Measurements from ENCODE around the gene CNTNAP2. TPM values are rescaled to one million over a fixed set of nuclear protein-coding genes. Genes with fewer than 3 reads are reported as not detected.

The CNTNAP2 gene
- total and polyA plus RNA-seq, 2 of the 8 experiments (the other 6 are each of a cell fraction or from before 2014, with no cell fraction given): 27.9 to 71.0 TPM

DNA sequence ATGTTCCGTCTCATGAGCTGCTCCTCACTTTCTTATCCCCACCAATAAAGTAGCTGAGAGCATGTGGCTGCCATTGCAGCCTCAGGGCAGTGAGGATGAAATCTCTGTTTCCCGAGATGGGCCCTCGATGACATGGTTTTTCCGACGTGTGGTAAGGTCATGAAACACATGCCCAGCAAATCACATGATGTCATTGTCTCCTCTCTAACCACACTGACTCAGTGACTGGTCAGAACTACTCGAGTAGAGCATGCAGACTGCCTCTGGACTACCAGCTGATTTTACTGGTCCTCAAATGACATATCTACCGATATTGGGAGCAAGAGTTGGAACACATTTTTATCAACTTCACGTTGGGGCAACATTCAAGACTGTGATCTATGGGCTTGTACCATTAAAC is 786.1 kb downstream of the CNTNAP2 start:
- Histone ChIP-seq H2AK5ac (ENCODE audit: low read depth, low read length) (no peak overlapping the region), H3K79me1 (ENCODE audit: low read depth, low read length) (no peaks in the 10 kb centered on the region), H3K14ac (ENCODE audit: insufficient read length) (no peak overlapping the region), H3K4me2 (ENCODE audit: insufficient read depth in 1 of 2, low read depth in 2 of 2, low read length in 2 of 2) (no peak overlapping the region), H3K23me2 (ENCODE audit: low read depth, low read length) (no peaks in the 10 kb centered on the region), H3K4me3 (ENCODE audit: extremely low read depth in 1 of 4, insufficient read depth in 2 of 4, low read depth in 3 of 4, low read length in 4 of 4) (no peak overlapping the region), H3K36me3 (ENCODE audit: control insufficient read depth in 2 of 4, insufficient read depth in 4 of 4, low read length in 3 of 4) (no peaks in the 10 kb centered on the region), H3K4me1 (replicated peaks in 1 of 4; ENCODE audit: control insufficient read depth in 3 of 4, insufficient read depth in 4 of 4, low read length in 3 of 4) (no peaks in the 10 kb centered on the region), H3K4ac (replicated peaks; ENCODE audit: insufficient read length, low read depth, low read length) (no peak overlapping the region), H3K18ac (ENCODE audit: extremely low read depth, low read length) (no peak overlapping the region), H3K79me2 (ENCODE audit: control insufficient read depth in 1 of 2, insufficient read depth in 2 of 2, low read length in 2 of 2) (no peaks in the 10 kb centered on the region), H2AFZ (ENCODE audit: low read length) (no peak overlapping the region), H3K27me3 (replicated peaks in 1 of 4; ENCODE audit: control insufficient read depth in 3 of 4, extremely low read depth in 1 of 4, insufficient read depth in 3 of 4, low read length in 3 of 4) (no peaks in the 10 kb centered on the region), H3K9me3 (ENCODE audit: insufficient read depth in 2 of 2, low read depth in 1 of 2, low read length in 1 of 2) (no peaks in the 10 kb centered on the region; a peak in 1 of 4 replicates), H2BK5ac (ENCODE audit: low read depth, low read length) (no peak overlapping the region), H3K27ac (ENCODE audit: low read depth, low read length) (no peak overlapping the region), H3K23ac (ENCODE audit: insufficient read length) (no peak overlapping the region), H4K91ac (replicated peaks; ENCODE audit: insufficient read length, low read length) (no peak overlapping the region), H3K56ac (replicated peaks; ENCODE audit: insufficient read length, low read depth, low read length) (no peak overlapping the region), H4K8ac (ENCODE audit: extremely low read depth, insufficient read depth, low read length) (no peak overlapping the region), H2BK12ac (ENCODE audit: low read depth, low read length) (no peak overlapping the region), H2BK20ac (ENCODE audit: low read length) (no peak overlapping the region), H2BK15ac (ENCODE audit: low read length) (no peak overlapping the region), H2BK120ac (replicated peaks; ENCODE audit: low read depth, low read length) (no peak overlapping the region), H3K9ac (replicated peaks in 1 of 4; ENCODE audit: extremely low read depth in 1 of 4, low read depth in 3 of 4, low read length in 3 of 4) (no peak overlapping the region), H4K20me1 (replicated peaks in 1 of 2; ENCODE audit: control insufficient read depth in 1 of 2, insufficient read depth in 2 of 2, low read length in 2 of 2) (no peaks in the 10 kb centered on the region), H4K5ac (ENCODE audit: insufficient read length, low read depth, low read length) (no peak overlapping the region)
- no peak for DNase-seq (ENCODE audit: low read depth in 1 of 2, low spot score in 2 of 2)
- ChIA-PET CTCF (ENCODE audit: partially characterized antibody) (no interaction called here), POLR2A (ENCODE audit: partially characterized antibody) (interaction anchor here (0.6 kb wide), 1 partner anchor 11 kb away, joined by 3 read pairs; no protein-coding TSS in a partner anchor)
- FAIRE-seq: no peak
- 93% methylated on average over 8 of the region's 8 CpGs; no CpG with 5 or more reads in 1 of the 2 experiments for WGBS, 2 experiments (ENCODE audit: extremely low coverage in 1 of 2, insufficient coverage in 1 of 2, insufficient read length in 1 of 2, insufficient replicate concordance in 2 of 2, low coverage in 1 of 2, low lambda C conversion rate in 2 of 2, missing lambda C conversion rate in 1 of 2)
- TF ChIP-seq BCL11A (IDR thresholded peaks at IDR 0.05; ENCODE audit: low read depth in 2 of 2, low read length in 2 of 2) (no peak), GTF2F1 (IDR thresholded peaks at IDR 0.05; ENCODE audit: borderline replicate concordance, low read depth, low read length) (no peak), NRF1 (IDR thresholded peaks at IDR 0.05; ENCODE audit: low read depth, low read length) (no peak), TCF12 (IDR thresholded peaks at IDR 0.05; ENCODE audit: low read depth, low read length) (no peak), POU5F1 (IDR thresholded peaks at IDR 0.05; ENCODE audit: low read depth, low read length) (no peak), TAF7 (optimal IDR thresholded peaks at IDR 0.05; ENCODE audit: borderline replicate concordance, low read depth, low read length) (no peak), TBP (IDR thresholded peaks at IDR 0.05; ENCODE audit: low read depth, low read length) (no peak), POLR2AphosphoS5 (IDR thresholded peaks at IDR 0.05; ENCODE audit: low read depth, low read length) (no peak), CHD2 (IDR thresholded peaks at IDR 0.05; ENCODE audit: low read length) (no peak), SIN3A (conservative IDR thresholded peaks at IDR 0.05 in 1 of 2, IDR thresholded peaks at IDR 0.05 in 1 of 2; ENCODE audit: low read depth in 1 of 2, low read length in 2 of 2) (no peak), SAP30 (IDR thresholded peaks at IDR 0.05; ENCODE audit: insufficient read depth, insufficient replicate concordance, low read length) (no peak)
